WTC11 (cell line): ENCODE measurements around the gene KDM5A.

Experiments
- CTCF ChIP-seq: fragments of 200-600 bp; IDR thresholded peaks from 2 replicates; pipeline ENCODE4 v1.8.0; 2022; ENCODE audit warnings: antibody characterized with exemption
- USF1 ChIP-seq: sonication (generic); formaldehyde crosslinking; IDR thresholded peaks from 2 replicates; pipeline ENCODE4 v1.8.0; 2022; ENCODE audit warnings: mild to moderate bottlenecking, missing genetic modification reagents

- no peak for TF ChIP-seq CTCF
- no peak for TF ChIP-seq USF1 (CRISPR knock-in tag)
Observed at GRCh38 chr12:232731-233614, 156.1 kb downstream of the KDM5A start.
